ENCODE results near the gene MAPKBP1. TPM values are rescaled to one million over a fixed set of nuclear protein-coding genes. Genes with fewer than 3 reads are reported as not detected.

The MAPKBP1 gene
- total RNA-seq, 1 experiment from 2014 or later: 29.3 TPM

- ChIA-PET CTCF (no interaction called here), POLR2A (ENCODE audit: low non-redundant PET) (no interaction called here)
- H3K4me1 ChIP-seq (ENCODE audit: insufficient read depth, low read length, poor library complexity, severe bottlenecking): peaks cover 13% of the 10 kb centered on the region
- intact Hi-C loops (cut with micrococcal nuclease; ENCODE audit: unreplicated experiment): no loop called here
- H3K27ac ChIP-seq (ENCODE audit: low read depth, low read length, poor library complexity, severe bottlenecking): no peak overlapping the region
- no peak for DNase-seq (ENCODE audit: low spot score)
- H3K9me3 ChIP-seq (ENCODE audit: low read depth, low read length, poor library complexity, severe bottlenecking): no peaks in the 10 kb centered on the region
- no peaks in the 10 kb centered on the region for H3K27me3 ChIP-seq (replicated peaks; ENCODE audit: insufficient read depth, low read depth, low read length, poor library complexity)
- no peak for TF ChIP-seq EZH2 (IDR thresholded peaks at IDR 0.05; ENCODE audit: borderline replicate concordance, low read depth, low read length, poor library complexity, severe bottlenecking)
- TF ChIP-seq CTCF (conservative IDR thresholded peaks at IDR 0.05; ENCODE audit: low read depth, low read length): no peak
- no peak overlapping the region for H3K4me3 ChIP-seq (ENCODE audit: low read depth, low read length, poor library complexity, severe bottlenecking)
- peaks cover 4% of the 10 kb centered on the region for H3K36me3 ChIP-seq (ENCODE audit: insufficient read depth, low read length, poor library complexity, severe bottlenecking)
- no TSS peak for BruUV-seq (replicated peaks)
Measured at GRCh38 chr15:41836073-41836472, 61.8 kb downstream of the MAPKBP1 start.

- no TSS peak for BruUV-seq (replicated peaks)
- intact Hi-C loops (cut with micrococcal nuclease; ENCODE audit: unreplicated experiment): no loop called here
- DNase-seq (ENCODE audit: low spot score): no peak
- no peaks in the 10 kb centered on the region for H3K9me3 ChIP-seq (ENCODE audit: low read depth, low read length, poor library complexity, severe bottlenecking)
- H3K36me3 ChIP-seq (ENCODE audit: insufficient read depth, low read length, poor library complexity, severe bottlenecking): peaks cover 3% of the 10 kb centered on the region
- H3K27ac ChIP-seq (ENCODE audit: low read depth, low read length, poor library complexity, severe bottlenecking): no peak overlapping the region
- no peak overlapping the region for H3K4me3 ChIP-seq (ENCODE audit: low read depth, low read length, poor library complexity, severe bottlenecking)
- ChIA-PET POLR2A (ENCODE audit: low non-redundant PET) (no interaction called here), CTCF (no interaction called here)
- peaks cover 13% of the 10 kb centered on the region for H3K4me1 ChIP-seq (ENCODE audit: insufficient read depth, low read length, poor library complexity, severe bottlenecking)
- no peaks in the 10 kb centered on the region for H3K27me3 ChIP-seq (replicated peaks; ENCODE audit: insufficient read depth, low read depth, low read length, poor library complexity)
- TF ChIP-seq CTCF (conservative IDR thresholded peaks at IDR 0.05; ENCODE audit: low read depth, low read length): no peak
Measured at GRCh38 chr15:41836713-41837454, 62.6 kb downstream of the MAPKBP1 start.

GRCh38 chr15:41838400-41838897 is 64.2 kb downstream of the MAPKBP1 start, which contains the start of gene PLA2G4B:
PLA2G4B (plus strand) TSS chr15:41838847; CDS start chr15:41838914, 67 bp downstream.
- no peak within 1 kb of the TSS for H3K27ac ChIP-seq (ENCODE audit: low read depth, low read length, poor library complexity, severe bottlenecking)
- TF ChIP-seq EZH2 (IDR thresholded peaks at IDR 0.05; ENCODE audit: borderline replicate concordance, low read depth, low read length, poor library complexity, severe bottlenecking) (no peak), CTCF (conservative IDR thresholded peaks at IDR 0.05; ENCODE audit: low read depth, low read length) (no peak)
- intact Hi-C loops (cut with micrococcal nuclease; ENCODE audit: unreplicated experiment): no loop called here
- H3K4me1 ChIP-seq (ENCODE audit: insufficient read depth, low read length, poor library complexity, severe bottlenecking): peaks cover 13% of the 10 kb centered on the region
- ChIA-PET POLR2A (ENCODE audit: low non-redundant PET) (no interaction called here), CTCF (no interaction called here)
- DNase-seq (ENCODE audit: low spot score): no peak
- H3K36me3 ChIP-seq (ENCODE audit: insufficient read depth, low read length, poor library complexity, severe bottlenecking): no peaks in the 10 kb centered on the region
- no peak within 1 kb of the TSS for H3K4me3 ChIP-seq (ENCODE audit: low read depth, low read length, poor library complexity, severe bottlenecking)
- no peaks in the 10 kb centered on the region for H3K27me3 ChIP-seq (replicated peaks; ENCODE audit: insufficient read depth, low read depth, low read length, poor library complexity)
- no TSS peak for BruUV-seq (replicated peaks)
- no peaks in the 10 kb centered on the region for H3K9me3 ChIP-seq (ENCODE audit: low read depth, low read length, poor library complexity, severe bottlenecking)

Measured in A673 (cell line).